Chondrocyte (in vitro differentiated cells): ENCODE measurements around the gene SHISA3. TPM values are rescaled to one million over a fixed set of nuclear protein-coding genes. Genes with fewer than 3 reads are reported as not detected.

Source experiments
- DNase-seq: peaks from one replicate; pipeline ENCODE4 v3.0.0; 2021; ENCODE audit warnings: mixed read lengths, low spot score
- H3K27ac Mint-ChIP-seq: one replicate; pipeline ENCODE4 v1.8.0; 2021; ENCODE audit warnings: mild to moderate bottlenecking, moderate library complexity, mixed read lengths; ENCODE audit not compliant: unreplicated experiment
- H3K27me3 Mint-ChIP-seq: 2 replicates; pipeline ENCODE4 v1.8.0; 2021; ENCODE audit warnings: low read depth, mixed read lengths
- H3K36me3 Mint-ChIP-seq: 2 replicates; pipeline ENCODE4 v1.8.0; 2021; ENCODE audit warnings: low read depth, mixed read lengths
- H3K4me1 Mint-ChIP-seq: 2 replicates; pipeline ENCODE4 v1.8.0; 2021; ENCODE audit warnings: low read depth, mild to moderate bottlenecking, mixed read lengths
- H3K4me3 Mint-ChIP-seq: one replicate; pipeline ENCODE4 v1.8.0; 2021; ENCODE audit warnings: mild to moderate bottlenecking, moderate library complexity, mixed read lengths; ENCODE audit not compliant: unreplicated experiment
- H3K9me3 Mint-ChIP-seq: 2 replicates; pipeline ENCODE4 v1.8.0; 2021; ENCODE audit warnings: low read depth, mixed read lengths
- total RNA-seq: library from RNA; stranded (reverse); gene quantifications from 3 replicates; pipeline ENCODE4 v1.2.1, GENCODE V29; 2021
- TF ChIP-seq, protein P1 (sequence below): fragments of 200-600 bp; sonication (generic); IDR thresholded peaks from 2 replicates; pipeline ENCODE4 v1.5.0; 2021; ENCODE audit warnings: antibody characterized with exemption, mild to moderate bottlenecking, moderate library complexity

Gene SHISA3
- total RNA-seq, 1 donor from 2014 or later: not detected

DNA sequence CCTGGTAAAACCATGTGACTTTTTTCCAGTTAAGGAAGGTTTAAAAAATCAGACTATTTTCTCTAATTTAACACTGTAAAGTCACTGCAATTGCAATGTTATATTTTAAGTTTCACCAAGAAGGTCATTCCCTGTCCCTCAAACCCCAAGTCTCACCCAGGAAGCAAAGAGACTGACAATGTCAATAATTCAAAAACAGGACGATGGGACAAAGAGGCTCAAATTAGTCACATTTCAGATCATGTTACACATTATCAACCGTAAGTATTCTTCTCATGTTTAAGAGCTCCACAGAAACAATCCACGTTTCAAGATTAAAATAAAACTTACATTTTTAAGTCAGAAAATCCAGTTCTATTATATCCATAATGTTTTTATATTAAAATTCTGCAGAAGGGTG, 13.2 kb downstream of the SHISA3 start:
- no peaks in the 10 kb centered on the region for H3K36me3 Mint-ChIP-seq
- no peaks in the 10 kb centered on the region for H3K9me3 Mint-ChIP-seq
- H3K27me3 Mint-ChIP-seq: peaks cover 4% of the 10 kb centered on the region
- no peak overlapping the region for H3K27ac Mint-ChIP-seq
- H3K4me3 Mint-ChIP-seq: no peak overlapping the region
- DNase-seq: no peak
- TF ChIP-seq, protein P1, sequence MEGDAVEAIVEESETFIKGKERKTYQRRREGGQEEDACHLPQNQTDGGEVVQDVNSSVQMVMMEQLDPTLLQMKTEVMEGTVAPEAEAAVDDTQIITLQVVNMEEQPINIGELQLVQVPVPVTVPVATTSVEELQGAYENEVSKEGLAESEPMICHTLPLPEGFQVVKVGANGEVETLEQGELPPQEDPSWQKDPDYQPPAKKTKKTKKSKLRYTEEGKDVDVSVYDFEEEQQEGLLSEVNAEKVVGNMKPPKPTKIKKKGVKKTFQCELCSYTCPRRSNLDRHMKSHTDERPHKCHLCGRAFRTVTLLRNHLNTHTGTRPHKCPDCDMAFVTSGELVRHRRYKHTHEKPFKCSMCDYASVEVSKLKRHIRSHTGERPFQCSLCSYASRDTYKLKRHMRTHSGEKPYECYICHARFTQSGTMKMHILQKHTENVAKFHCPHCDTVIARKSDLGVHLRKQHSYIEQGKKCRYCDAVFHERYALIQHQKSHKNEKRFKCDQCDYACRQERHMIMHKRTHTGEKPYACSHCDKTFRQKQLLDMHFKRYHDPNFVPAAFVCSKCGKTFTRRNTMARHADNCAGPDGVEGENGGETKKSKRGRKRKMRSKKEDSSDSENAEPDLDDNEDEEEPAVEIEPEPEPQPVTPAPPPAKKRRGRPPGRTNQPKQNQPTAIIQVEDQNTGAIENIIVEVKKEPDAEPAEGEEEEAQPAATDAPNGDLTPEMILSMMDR: no peak
- peaks cover 43% of the 10 kb centered on the region for H3K4me1 Mint-ChIP-seq

DNA sequence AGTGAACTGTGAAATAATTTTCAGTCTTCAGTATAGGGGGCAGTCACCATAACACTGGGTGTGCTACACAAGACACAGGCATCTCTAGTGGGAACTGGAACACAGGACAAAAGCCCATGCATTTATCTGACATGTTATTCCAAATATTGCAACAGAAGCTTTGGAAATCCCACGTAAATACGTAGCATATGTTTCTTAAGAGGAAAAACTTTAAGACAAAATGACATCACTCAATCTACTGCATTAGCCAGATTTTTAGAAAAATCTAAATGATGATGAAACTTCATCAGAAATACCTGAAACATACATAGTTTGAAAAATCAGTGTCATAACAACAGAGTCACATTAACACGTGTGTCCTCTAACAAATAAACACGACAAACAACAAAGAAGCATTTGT, 14.5 kb downstream of the SHISA3 start:
- H3K4me1 Mint-ChIP-seq: peaks cover 57% of the 10 kb centered on the region
- DNase-seq: no peak
- H3K4me3 Mint-ChIP-seq: no peak overlapping the region
- H3K27ac Mint-ChIP-seq: peak overlapping the region; percentile 76
- H3K27me3 Mint-ChIP-seq: no peaks in the 10 kb centered on the region
- TF ChIP-seq, protein P1: no peak
- no peaks in the 10 kb centered on the region for H3K36me3 Mint-ChIP-seq
- no peaks in the 10 kb centered on the region for H3K9me3 Mint-ChIP-seq

DNA sequence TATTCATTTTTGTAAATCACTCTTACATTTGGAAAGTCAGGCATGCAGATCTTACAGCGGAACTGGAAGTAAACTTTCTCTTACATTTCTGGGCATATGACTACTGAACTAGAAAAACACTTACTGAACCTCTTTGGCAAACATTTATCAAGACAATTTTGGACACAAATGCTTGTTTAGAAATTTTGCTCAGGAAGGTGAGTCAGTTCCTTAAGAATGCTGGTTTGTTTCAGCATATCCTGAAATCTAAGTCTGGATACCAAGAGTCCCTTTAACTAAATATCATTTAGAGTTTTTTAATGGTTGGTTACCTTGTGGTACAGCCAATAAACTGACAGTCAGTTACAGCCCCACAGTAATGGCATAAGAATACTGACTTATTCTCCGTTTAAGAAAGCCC, 15.0 kb downstream of the SHISA3 start:
- Mint-ChIP-seq H3K4me3 (no peak overlapping the region), H3K27me3 (no peaks in the 10 kb centered on the region), H3K9me3 (no peaks in the 10 kb centered on the region), H3K4me1 (peaks cover 61% of the 10 kb centered on the region), H3K27ac (peak overlapping the region; percentile 76), H3K36me3 (no peaks in the 10 kb centered on the region)
- TF ChIP-seq, protein P1: no peak
- no peak for DNase-seq

DNA sequence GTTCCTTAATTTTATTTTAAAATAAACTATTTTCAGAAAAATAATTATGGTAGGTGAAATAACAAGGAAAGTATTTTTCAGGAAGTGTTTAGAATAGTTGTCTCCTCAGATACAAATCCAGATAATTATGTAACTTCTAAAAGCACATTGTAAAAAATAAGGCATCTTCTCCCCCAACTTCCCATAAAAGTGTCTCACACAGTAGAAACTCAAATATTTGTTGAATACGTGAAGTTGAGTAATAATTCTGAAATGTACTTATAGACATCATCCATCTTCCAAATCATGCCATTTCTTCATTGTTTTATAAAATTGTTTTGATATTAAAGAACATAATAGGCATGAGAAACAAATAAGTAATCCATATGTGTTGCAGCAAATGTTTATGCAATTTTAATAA, 18.0 kb downstream of the SHISA3 start:
- Mint-ChIP-seq H3K27me3 (no peaks in the 10 kb centered on the region), H3K4me1 (peaks cover 78% of the 10 kb centered on the region), H3K9me3 (no peaks in the 10 kb centered on the region), H3K4me3 (no peak overlapping the region), H3K27ac (no peak overlapping the region), H3K36me3 (no peaks in the 10 kb centered on the region)
- no peak for DNase-seq
- TF ChIP-seq, protein P1: no peak

DNA sequence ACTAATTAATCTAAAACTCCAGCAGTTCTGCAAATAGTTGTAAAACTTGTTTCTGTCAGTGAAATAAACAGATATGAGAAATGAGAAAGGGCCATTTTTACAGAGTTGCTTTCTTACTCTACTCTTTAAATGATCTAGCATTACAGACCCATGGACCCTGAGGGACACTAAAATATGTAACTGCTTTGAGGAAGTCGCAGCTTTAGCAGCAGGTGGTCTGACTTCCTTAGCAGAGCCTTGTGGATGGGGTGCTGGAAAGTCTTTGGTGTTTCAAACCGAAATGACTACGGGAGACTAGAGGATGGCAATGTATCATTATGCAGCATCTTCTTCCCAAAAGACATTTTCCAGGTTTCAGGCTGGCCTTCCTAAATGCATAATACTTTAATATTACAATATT, 18.7 kb downstream of the SHISA3 start:
- H3K27me3 Mint-ChIP-seq: no peaks in the 10 kb centered on the region
- no peak overlapping the region for H3K27ac Mint-ChIP-seq
- H3K4me3 Mint-ChIP-seq: no peak overlapping the region
- no peak for DNase-seq
- H3K36me3 Mint-ChIP-seq: no peaks in the 10 kb centered on the region
- no peaks in the 10 kb centered on the region for H3K9me3 Mint-ChIP-seq
- H3K4me1 Mint-ChIP-seq: peaks cover 76% of the 10 kb centered on the region
- TF ChIP-seq, protein P1: no peak
